ENCODE data around the gene CCDC148. TPM values are rescaled to one million over a fixed set of nuclear protein-coding genes. Genes with fewer than 3 reads are reported as not detected.
"Not testable (repeated sequence)": the region's sequence is repeated elsewhere in the genome, so short reads cannot be mapped to it uniquely, and the experiment has no call there.

CCDC148 gene
- total RNA-seq, 1 donor from 2014 or later, result 2.2 TPM

DNA sequence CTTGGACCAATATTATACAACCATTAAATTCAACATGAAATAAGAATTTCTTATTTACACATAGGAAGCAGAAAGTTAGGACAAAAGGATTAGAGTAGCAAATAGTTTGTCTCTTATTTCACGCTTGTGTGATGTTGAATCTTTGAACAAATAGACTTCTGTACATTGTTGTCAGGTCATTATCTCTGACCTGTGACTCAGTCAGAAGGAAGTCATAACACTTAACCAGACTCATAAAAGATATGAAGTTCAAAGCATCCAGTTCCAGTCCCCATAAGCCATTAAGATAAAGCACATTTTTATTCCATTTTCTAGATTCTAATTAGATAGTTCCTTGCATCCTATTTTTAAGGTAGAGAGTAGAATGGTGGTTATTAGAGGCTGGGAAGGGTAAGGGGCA, 224.1 kb downstream of the CCDC148 start:
- H3K27ac Mint-ChIP-seq (ENCODE audit: unreplicated experiment), result no peak overlapping the region
- no peak overlapping the region for H3K4me3 Mint-ChIP-seq (ENCODE audit: unreplicated experiment)
- H3K9me3 Mint-ChIP-seq (ENCODE audit: unreplicated experiment), result no peaks in the 10 kb centered on the region
- no peak for DNase-seq (ENCODE audit: low spot score)
- H3K4me1 Mint-ChIP-seq (ENCODE audit: unreplicated experiment), result peaks cover 2% of the 10 kb centered on the region
- no peaks in the 10 kb centered on the region for H3K27me3 Mint-ChIP-seq (ENCODE audit: unreplicated experiment)
- no peaks in the 10 kb centered on the region for H3K36me3 Mint-ChIP-seq (ENCODE audit: low read depth, unreplicated experiment)
- TF ChIP-seq, protein P1, sequence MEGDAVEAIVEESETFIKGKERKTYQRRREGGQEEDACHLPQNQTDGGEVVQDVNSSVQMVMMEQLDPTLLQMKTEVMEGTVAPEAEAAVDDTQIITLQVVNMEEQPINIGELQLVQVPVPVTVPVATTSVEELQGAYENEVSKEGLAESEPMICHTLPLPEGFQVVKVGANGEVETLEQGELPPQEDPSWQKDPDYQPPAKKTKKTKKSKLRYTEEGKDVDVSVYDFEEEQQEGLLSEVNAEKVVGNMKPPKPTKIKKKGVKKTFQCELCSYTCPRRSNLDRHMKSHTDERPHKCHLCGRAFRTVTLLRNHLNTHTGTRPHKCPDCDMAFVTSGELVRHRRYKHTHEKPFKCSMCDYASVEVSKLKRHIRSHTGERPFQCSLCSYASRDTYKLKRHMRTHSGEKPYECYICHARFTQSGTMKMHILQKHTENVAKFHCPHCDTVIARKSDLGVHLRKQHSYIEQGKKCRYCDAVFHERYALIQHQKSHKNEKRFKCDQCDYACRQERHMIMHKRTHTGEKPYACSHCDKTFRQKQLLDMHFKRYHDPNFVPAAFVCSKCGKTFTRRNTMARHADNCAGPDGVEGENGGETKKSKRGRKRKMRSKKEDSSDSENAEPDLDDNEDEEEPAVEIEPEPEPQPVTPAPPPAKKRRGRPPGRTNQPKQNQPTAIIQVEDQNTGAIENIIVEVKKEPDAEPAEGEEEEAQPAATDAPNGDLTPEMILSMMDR (IDR thresholded peaks at IDR 0.05; ENCODE audit: unreplicated experiment), result no peak

DNA sequence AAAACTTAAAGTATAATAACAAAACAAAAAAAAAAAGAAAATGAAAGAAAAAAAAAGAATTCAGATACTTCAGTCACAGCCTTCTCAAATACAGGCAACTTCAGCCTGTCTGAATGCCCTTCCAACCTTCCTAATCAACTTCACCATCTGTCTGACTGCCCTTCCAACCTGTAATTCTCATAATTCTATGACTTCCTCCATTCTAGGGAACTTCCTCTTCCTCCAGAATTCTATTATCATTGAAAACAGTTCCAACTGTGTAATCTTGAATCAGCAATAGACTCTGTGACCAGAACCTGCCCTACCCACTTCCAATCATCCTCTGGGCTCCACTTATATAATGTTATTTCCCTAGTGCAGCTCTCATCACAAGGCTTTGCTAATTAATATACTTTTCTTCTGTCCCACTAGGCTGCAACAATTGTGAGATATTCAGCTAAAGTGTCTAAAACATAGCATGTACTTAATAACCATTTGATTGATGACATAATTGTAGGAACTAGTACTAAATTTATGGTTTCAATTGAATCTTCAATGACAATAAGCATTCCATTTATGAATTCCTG, 227.5 kb downstream of the CCDC148 start:
- H3K27me3 Mint-ChIP-seq (ENCODE audit: unreplicated experiment), result no peaks in the 10 kb centered on the region
- TF ChIP-seq, protein P1 (IDR thresholded peaks at IDR 0.05; ENCODE audit: unreplicated experiment), result no peak
- H3K36me3 Mint-ChIP-seq (ENCODE audit: low read depth, unreplicated experiment), result no peaks in the 10 kb centered on the region
- H3K27ac Mint-ChIP-seq (ENCODE audit: unreplicated experiment), result no peak overlapping the region
- H3K4me1 Mint-ChIP-seq (ENCODE audit: unreplicated experiment), result peaks cover 2% of the 10 kb centered on the region
- no peaks in the 10 kb centered on the region for H3K9me3 Mint-ChIP-seq (ENCODE audit: unreplicated experiment)
- no peak overlapping the region for H3K4me3 Mint-ChIP-seq (ENCODE audit: unreplicated experiment)
- DNase-seq (ENCODE audit: low spot score), result no peak

DNA sequence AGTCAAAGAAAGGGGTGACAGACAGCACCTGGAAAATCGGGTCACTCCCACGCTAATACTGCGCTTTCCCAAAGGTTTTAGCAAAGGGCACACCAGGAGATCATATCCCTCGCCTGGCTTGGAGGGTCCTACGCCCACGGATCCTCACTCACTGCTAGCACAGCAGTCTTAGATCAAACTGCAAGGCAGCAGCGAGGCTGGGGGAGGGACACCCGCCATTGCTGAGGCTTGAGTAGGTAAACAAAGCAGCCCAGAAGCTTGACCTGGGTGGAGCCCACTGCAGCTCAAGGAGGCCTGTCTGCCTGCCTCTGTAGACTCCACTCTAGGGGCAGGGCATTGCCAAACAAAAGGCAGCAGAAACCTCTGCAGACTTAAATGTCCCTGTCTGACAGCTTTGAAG, 233.5 kb downstream of the CCDC148 start:
- H3K4me3 Mint-ChIP-seq (ENCODE audit: unreplicated experiment); H3K4me1 Mint-ChIP-seq (ENCODE audit: unreplicated experiment); H3K36me3 Mint-ChIP-seq (ENCODE audit: low read depth, unreplicated experiment); DNase-seq (ENCODE audit: low spot score); H3K27ac Mint-ChIP-seq (ENCODE audit: unreplicated experiment); H3K9me3 Mint-ChIP-seq (ENCODE audit: unreplicated experiment); H3K27me3 Mint-ChIP-seq (ENCODE audit: unreplicated experiment): not testable (repeated sequence)

DNA sequence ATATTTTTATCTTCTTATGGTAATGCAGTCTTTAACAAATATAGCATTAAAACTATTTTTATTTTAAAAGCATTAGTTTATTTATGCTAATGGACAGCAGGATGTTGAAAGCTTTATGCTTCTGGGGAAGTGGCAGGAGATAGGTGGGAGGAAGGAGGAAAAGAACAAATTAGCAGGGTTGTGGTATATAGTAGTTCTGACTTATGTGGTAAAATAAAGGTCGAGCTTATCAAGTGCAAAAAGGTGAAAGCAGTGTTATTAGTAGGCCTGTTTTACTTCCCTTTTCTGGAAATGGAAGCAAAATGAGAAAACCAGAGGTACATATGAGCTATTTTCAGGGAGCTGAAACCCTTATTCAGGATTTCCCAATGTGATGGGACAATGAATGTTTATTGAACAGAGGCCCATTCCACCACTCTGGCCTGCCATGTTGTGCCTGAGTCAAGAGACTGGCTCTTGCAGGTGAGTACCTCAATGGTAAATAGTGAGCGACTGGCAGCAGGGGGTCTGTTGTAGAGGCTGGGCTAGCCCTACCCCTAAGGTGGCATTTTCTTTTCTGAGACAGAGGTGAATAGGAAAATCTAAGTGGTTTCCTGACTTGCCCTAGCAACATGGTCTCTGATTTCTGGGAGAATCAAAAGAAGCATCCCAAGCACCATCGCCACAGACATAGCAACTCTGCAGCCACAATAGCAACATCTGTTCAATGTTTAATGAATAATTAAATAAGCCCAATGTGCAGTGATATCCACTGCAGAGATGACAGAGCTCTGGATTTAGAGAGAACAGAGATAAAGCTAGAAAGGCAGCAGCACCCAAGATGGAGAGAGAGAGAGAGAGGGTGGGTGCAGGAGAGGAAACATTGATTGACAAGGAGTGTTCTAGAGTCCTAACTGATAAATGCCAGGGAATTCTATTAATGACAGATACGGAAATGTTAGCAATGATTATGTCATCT, 235.2 kb downstream of the CCDC148 start:
- Mint-ChIP-seq H3K27ac (ENCODE audit: unreplicated experiment) (no peak overlapping the region), H3K36me3 (ENCODE audit: low read depth, unreplicated experiment) (no peaks in the 10 kb centered on the region), H3K4me1 (ENCODE audit: unreplicated experiment) (peaks cover 7% of the 10 kb centered on the region), H3K9me3 (ENCODE audit: unreplicated experiment) (no peaks in the 10 kb centered on the region), H3K27me3 (ENCODE audit: unreplicated experiment) (no peaks in the 10 kb centered on the region), H3K4me3 (ENCODE audit: unreplicated experiment) (no peak overlapping the region)
- no peak for DNase-seq (ENCODE audit: low spot score)
- TF ChIP-seq, protein P1 (IDR thresholded peaks at IDR 0.05; ENCODE audit: unreplicated experiment), result no peak

DNA sequence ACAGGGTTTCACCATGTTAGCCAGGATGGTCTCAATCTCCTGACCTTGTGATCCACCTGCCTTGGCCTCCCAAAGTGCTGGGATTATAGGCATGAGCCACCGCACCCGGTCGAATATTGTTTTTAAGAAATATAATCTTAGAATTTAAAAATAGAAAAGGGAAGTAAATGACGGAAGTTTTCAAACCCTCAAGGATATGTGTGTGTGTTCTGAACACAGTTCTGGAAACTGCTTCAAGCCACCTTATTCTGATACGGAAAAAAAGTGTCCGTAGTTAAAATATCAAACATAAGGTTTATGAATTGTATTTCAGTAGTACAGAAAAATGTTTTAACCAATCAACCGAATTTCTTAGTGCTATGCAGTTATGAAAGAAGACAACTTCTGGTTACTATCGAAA, 239.0 kb downstream of the CCDC148 start:
- no peaks in the 10 kb centered on the region for H3K9me3 Mint-ChIP-seq (ENCODE audit: unreplicated experiment)
- DNase-seq (ENCODE audit: low spot score), result no peak
- H3K27ac Mint-ChIP-seq (ENCODE audit: unreplicated experiment), result no peak overlapping the region
- peaks cover 17% of the 10 kb centered on the region for H3K4me1 Mint-ChIP-seq (ENCODE audit: unreplicated experiment)
- H3K27me3 Mint-ChIP-seq (ENCODE audit: unreplicated experiment), result no peaks in the 10 kb centered on the region
- TF ChIP-seq, protein P1 (IDR thresholded peaks at IDR 0.05; ENCODE audit: unreplicated experiment), result no peak
- H3K36me3 Mint-ChIP-seq (ENCODE audit: low read depth, unreplicated experiment), result no peaks in the 10 kb centered on the region
- H3K4me3 Mint-ChIP-seq (ENCODE audit: unreplicated experiment), result no peak overlapping the region

Data from endothelial cell (in vitro differentiated cells).